ENCODE measurements around the gene SENP8. TPM values are rescaled to one million over a fixed set of nuclear protein-coding genes. Genes with fewer than 3 reads are reported as not detected.

SENP8 gene
- total RNA-seq, result 2.5 and 2.7 TPM in 2 replicates

GRCh38 chr15:72118017-72118978 is at the start of gene SENP8, which contains the start of gene MYO9A:
SENP8 (plus strand) TSS chr15:72118403; CDS start chr15:72139624, 21,221 bp downstream.
MYO9A (minus strand) TSS chr15:72118150; CDS start chr15:72046563, 71,587 bp downstream.

Other genes with a start within 250 kb of the SENP8 start
- gene MYO9A, start 253 bp upstream of the SENP8 start, total RNA-seq, result 44.8 and 55.9 TPM in 2 replicates
- 0.33 and 0.50 TPM in 2 replicates for gene GRAMD2A, start 79.4 kb downstream of the SENP8 start, total RNA-seq
- 1,950 and 2,315 TPM in 2 replicates for gene PKM, start 112.8 kb downstream of the SENP8 start, total RNA-seq
- gene PARP6, start 154.2 kb downstream of the SENP8 start, total RNA-seq, result 16.3 and 17.4 TPM in 2 replicates
- 0.11 and 0.37 TPM in 2 replicates for gene CELF6, start 201.8 kb downstream of the SENP8 start, total RNA-seq